Measurements from ENCODE around the gene HDAC4.
"Not testable (repeated sequence)": the region's sequence is repeated elsewhere in the genome, so short reads cannot be mapped to it uniquely, and the experiment has no call there.

HDAC4 gene

GRCh38 chr2:239400596-239401066 is at the start of gene HDAC4:
HDAC4 (minus strand) TSS chr2:239401020; CDS start chr2:239352699, 48,321 bp downstream.
- H3K27ac ChIP-seq, result peak within 1 kb of the TSS; percentile 86
- no peak for TF ChIP-seq ZFX (IDR thresholded peaks at IDR 0.05; ENCODE audit: borderline replicate concordance)
- no peak for TF ChIP-seq CTCF (IDR thresholded peaks at IDR 0.05)

- H3K27ac ChIP-seq, result not testable (repeated sequence)
These were observed 48.6 kb upstream of the HDAC4 start for GRCh38 chr2:239449468-239449867.

DNA sequence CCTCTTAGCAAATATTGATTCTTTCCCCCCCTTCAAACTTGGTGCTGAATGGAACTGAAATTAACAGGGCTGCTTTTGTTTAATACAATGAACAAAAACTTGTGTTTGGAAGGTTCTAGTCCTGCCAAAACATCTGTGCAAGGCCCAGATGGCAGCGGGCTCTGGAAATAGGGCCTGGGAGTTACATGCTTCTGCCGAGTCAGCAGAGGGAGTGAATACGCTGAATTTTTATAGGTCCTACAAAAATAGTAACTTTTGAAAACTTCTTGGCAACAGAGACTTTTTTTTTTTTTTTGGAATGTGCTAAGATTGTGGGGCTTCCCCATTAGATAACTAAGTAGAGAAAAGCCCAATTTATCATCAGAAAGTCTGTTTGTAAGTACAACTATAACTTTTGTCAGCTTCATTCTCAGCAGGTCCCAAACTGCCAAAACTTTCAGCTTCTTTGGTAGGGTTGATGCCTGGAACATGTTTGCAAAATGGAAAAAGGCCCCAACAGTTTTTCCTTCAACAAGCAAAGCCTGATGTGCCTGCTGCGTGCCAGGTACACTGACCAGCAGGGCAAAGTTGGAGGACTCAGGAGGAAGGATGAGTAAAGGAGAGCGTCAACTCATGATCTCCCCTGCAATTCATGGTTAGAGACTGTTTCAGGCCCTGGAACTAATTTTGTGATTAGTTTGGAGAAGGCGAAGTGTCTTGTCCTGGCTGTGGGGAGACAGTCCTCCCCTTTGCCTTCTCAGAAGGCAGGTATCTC is 45.1 kb upstream of the HDAC4 start:
- TF ChIP-seq CTCF (IDR thresholded peaks at IDR 0.05) (no peak), ZFX (IDR thresholded peaks at IDR 0.05; ENCODE audit: borderline replicate concordance) (no peak)
- no peak overlapping the region for H3K27ac ChIP-seq

DNA sequence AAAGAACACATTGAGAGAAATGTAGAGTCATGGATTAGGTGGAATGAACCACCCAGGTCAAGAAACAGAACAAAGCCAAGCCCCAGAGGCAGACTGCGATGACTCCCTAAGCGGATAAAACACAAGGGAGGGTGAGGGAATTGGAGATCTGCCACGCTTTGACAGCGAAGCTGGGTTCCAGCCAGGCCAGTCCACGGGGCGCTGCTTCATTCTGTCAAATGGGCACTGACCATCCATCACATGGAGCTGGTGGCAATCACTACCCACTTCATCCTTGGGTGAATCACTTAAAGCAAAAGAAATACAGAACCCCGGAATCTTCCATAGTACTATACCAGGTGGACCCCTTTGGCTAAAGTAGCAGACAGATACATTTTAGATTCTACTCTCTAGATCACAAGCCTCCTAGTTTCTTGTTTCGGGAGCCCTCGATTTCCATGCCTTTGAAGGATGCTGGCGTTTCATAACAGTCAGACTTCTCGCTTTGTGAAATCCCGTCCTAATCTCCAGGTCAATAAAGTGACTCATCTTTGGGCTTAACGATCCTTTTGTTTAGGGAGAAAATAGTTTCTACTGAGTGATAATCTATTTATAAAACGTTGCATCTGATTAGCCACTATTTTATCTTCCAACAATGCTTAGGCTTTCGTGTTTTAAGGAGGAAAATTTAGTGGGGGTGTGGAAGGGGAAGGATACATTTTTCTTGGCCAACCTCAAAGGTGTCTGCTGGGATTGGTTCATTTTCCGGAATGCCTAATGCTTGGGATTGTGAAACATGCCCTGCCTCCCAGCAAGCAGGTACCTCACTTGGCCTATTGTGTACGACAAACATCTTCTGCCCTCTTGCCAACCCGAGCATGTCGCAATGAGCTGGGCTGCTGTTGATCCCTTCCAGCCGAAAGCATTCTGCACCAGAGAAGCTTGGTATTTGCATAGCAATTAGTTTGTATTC is 44.1 kb upstream of the HDAC4 start:
- no peak overlapping the region for H3K27ac ChIP-seq
- TF ChIP-seq ZFX (IDR thresholded peaks at IDR 0.05; ENCODE audit: borderline replicate concordance), result no peak
- no peak for TF ChIP-seq CTCF (IDR thresholded peaks at IDR 0.05)

DNA sequence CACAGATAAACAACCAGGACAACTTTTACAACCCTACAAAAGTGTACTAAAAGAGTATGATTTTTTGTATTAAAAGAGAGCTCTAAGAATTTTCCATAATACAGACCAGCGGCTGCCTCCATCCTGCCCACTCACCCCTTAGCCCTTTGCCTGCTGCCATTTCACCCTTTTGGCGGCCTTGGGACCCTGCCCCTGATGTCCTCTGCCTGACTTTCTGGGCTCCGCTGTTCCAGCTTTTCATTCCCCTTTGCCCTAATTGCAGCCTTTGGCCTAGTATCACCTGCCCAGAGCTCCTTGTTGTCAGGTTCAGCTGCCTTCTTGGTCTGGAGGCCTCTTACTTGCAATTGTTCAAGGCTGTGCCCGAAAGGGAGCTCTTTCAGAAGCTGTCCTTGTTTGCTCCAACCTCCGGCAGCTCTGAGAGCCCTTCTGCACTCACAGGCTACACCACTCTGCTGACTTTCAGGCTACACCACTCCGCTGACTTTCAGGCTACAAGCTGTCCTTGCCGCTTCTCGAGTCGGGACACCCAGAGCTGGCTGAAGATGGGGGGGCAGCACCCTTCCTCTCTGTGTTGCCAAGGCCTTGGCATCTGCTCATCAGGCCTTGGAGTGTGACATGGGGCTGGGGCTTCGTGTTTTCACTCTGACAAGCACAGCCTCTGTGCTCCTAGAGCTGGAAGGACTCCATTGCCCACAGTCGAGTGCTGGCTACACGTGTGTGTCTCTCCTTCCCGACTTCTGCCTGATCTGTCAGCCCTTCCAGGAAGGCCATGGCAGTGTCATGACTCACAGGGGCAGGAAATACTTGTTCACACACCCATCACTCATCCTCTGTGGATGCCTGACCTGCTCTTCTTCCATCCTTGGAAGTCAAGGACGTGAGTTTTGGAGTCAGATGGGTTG is 43.1 kb upstream of the HDAC4 start:
- no peak overlapping the region for H3K27ac ChIP-seq
- no peak for TF ChIP-seq ZFX (IDR thresholded peaks at IDR 0.05; ENCODE audit: borderline replicate concordance)
- no peak for TF ChIP-seq CTCF (IDR thresholded peaks at IDR 0.05)

GRCh38 chr2:239443102-239443620 is 42.3 kb upstream of the HDAC4 start:
- TF ChIP-seq CTCF (IDR thresholded peaks at IDR 0.05) (no peak), ZFX (IDR thresholded peaks at IDR 0.05; ENCODE audit: borderline replicate concordance) (no peak)
- no peak overlapping the region for H3K27ac ChIP-seq

GRCh38 chr2:239442192-239442591 is 41.4 kb upstream of the HDAC4 start:
- H3K27ac ChIP-seq, result no peak overlapping the region
- no peak for TF ChIP-seq ZFX (IDR thresholded peaks at IDR 0.05; ENCODE audit: borderline replicate concordance)
- no peak for TF ChIP-seq CTCF (IDR thresholded peaks at IDR 0.05)

Data from 22Rv1 (cell line).